ENCODE measurements around the gene IRF7.

Gene IRF7

GRCh38 chr11:620935-621814 lies 5.4 kb upstream of the IRF7 start:
- no peak for DNase-seq

GRCh38 chr11:620201-620600 lies 4.5 kb upstream of the IRF7 start:
- DNase-seq: no peak

- no peak for DNase-seq
Observed at GRCh38 chr11:619628-620050, 3.9 kb upstream of the IRF7 start.

GRCh38 chr11:618856-619627 lies 3.3 kb upstream of the IRF7 start:
- DNase-seq: no peak

- DNase-seq: no peak
Observed at GRCh38 chr11:617912-618682, 2.3 kb upstream of the IRF7 start.

- DNase-seq: no peak
Observed at GRCh38 chr11:617199-617911, 1.6 kb upstream of the IRF7 start.

- DNase-seq: no peak
Observed at GRCh38 chr11:616320-617198, 809 bp upstream of the IRF7 start.

- no peak for DNase-seq
Observed at GRCh38 chr11:614623-615503, 887 bp downstream of the IRF7 start.

GRCh38 chr11:614021-614622 lies 1.6 kb downstream of the IRF7 start:
- no peak for DNase-seq

- no peak for DNase-seq
Observed at GRCh38 chr11:613369-613968, 2.3 kb downstream of the IRF7 start.

- DNase-seq: no peak
Observed at GRCh38 chr11:612961-613300, 2.8 kb downstream of the IRF7 start.

GRCh38 chr11:612201-612960 lies 3.4 kb downstream of the IRF7 start:
- DNase-seq: peak; percentile 28

- DNase-seq: no peak
Observed at GRCh38 chr11:611001-611996, 4.5 kb downstream of the IRF7 start.

- DNase-seq: no peak
Observed at GRCh38 chr11:610146-610801, 5.5 kb downstream of the IRF7 start.

- DNase-seq: no peak
Observed at GRCh38 chr11:609341-609811, 6.4 kb downstream of the IRF7 start.

- DNase-seq: no peak
Observed at GRCh38 chr11:608791-609251, 6.9 kb downstream of the IRF7 start.

Measured in HCEC 1CT (cell line).